C4-2B (cell line): Measurements from ENCODE around the gene PLD2.
A peak's percentile ranks its signal among the peaks of the same experiment; 100 is the strongest.

Source experiments
- H3K27ac ChIP-seq: fragments of 450-650 bp; 2 replicates; pipeline ENCODE4 v1.5.1; 2017
- ZFX ChIP-seq: fragments of 450-650 bp; IDR thresholded peaks from 2 replicates; pipeline ENCODE4 v1.6.1; 2017
- TF ChIP-seq, protein P1 (sequence below): fragments of 450-650 bp; conservative IDR thresholded peaks from 2 replicates; pipeline ENCODE4 v1.5.1; 2017; ENCODE audit warnings: mild to moderate bottlenecking

PLD2 gene

DNA sequence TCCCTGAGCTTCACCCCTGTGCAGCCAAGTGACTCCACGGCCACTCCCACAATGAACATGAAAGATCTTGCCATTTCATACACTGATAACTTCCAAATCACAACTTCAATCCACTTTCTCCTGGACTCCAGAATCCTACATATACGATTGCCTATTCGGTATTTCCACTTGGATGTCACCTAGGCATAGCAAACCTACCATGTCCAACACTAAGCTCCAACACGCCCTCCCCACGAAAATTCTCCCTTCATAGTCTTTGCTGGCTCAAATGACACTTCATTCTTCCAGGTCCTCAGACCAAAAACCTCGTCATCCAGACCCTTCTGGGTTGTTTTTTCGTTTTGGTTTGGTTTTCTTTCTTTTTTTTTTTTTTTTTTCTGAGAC, 16.3 kb upstream of the PLD2 start:
- TF ChIP-seq, protein P1, sequence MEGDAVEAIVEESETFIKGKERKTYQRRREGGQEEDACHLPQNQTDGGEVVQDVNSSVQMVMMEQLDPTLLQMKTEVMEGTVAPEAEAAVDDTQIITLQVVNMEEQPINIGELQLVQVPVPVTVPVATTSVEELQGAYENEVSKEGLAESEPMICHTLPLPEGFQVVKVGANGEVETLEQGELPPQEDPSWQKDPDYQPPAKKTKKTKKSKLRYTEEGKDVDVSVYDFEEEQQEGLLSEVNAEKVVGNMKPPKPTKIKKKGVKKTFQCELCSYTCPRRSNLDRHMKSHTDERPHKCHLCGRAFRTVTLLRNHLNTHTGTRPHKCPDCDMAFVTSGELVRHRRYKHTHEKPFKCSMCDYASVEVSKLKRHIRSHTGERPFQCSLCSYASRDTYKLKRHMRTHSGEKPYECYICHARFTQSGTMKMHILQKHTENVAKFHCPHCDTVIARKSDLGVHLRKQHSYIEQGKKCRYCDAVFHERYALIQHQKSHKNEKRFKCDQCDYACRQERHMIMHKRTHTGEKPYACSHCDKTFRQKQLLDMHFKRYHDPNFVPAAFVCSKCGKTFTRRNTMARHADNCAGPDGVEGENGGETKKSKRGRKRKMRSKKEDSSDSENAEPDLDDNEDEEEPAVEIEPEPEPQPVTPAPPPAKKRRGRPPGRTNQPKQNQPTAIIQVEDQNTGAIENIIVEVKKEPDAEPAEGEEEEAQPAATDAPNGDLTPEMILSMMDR: no peak
- TF ChIP-seq ZFX: no peak
- H3K27ac ChIP-seq: peak overlapping the region; percentile 87

DNA sequence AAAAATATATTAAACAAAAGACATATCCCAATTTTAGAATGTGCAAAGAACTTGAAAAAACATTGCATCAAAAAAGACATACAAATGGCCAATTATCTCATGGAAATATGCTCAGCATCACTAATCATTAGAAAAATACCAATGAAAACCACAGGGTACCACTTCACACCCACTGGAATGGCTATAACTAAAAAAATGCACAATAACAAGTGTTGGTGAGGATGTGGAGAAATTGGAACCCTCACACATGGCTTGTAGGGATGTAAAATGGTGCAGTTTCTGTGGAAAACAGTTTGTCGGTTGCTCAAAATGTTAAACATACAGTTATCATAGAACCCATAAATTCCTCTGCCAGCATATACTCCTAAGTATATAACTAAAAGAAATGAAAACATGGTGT, 11.8 kb upstream of the PLD2 start:
- H3K27ac ChIP-seq: peak overlapping the region; percentile 93
- TF ChIP-seq ZFX: no peak
- TF ChIP-seq, protein P1: no peak

- TF ChIP-seq, protein P1: no peak
- TF ChIP-seq ZFX: no peak
- H3K27ac ChIP-seq: peak overlapping the region; percentile 93
Measured at GRCh38 chr17:4796552-4796920, 10.4 kb upstream of the PLD2 start.

DNA sequence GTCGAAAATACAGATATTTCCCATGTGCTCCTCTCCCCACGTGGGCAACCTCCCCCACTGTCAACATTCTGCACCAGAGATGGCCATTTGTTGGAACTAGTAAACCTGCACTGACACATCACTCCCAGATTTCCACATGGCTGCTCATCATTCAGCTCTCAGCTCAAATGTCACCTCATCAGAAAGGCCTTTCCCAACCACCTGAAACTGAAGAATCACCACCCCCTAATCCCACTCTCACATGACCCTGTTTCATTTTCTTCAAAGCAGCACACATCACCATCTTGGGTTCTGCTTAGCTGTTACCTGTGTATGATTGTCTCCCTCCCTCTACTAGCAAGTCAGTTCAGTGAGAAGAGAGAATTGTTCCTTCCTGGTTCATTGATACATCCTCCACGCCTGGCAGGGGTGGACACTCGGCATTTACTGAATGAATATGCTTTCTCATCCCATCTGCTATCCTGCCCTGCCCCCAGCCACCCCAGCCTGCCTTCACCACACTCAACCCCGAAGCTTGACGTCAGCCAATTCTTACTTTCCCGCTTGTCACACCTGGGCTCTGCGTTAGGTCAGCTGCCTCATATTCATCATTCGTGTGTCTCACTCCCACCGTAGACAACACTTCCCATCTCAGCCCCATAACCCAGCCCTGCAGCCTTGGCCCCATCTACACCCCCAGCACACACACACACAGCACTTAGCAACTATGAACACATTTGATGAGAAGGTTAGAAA, 6.3 kb upstream of the PLD2 start:
- TF ChIP-seq, protein P1: no peak
- no peak for TF ChIP-seq ZFX
- H3K27ac ChIP-seq: no peak overlapping the region

GRCh38 chr17:4802228-4802627, 4.7 kb upstream of the PLD2 start, which contains the start of gene C17orf114:
Gene C17orf114, minus strand, starts transcription at chr17:4802328.
- no peak within 1 kb of the TSS for H3K27ac ChIP-seq
- no peak for TF ChIP-seq ZFX
- TF ChIP-seq, protein P1: no peak

- H3K27ac ChIP-seq: peak overlapping the region; percentile 77
Measured at GRCh38 chr17:4806456-4806776, 536 bp upstream of the PLD2 start.

GRCh38 chr17:4807605-4808377, 839 bp downstream of the PLD2 start:
- TF ChIP-seq, protein P1: no peak
- TF ChIP-seq ZFX: no peak
- peak overlapping the region; percentile 77 for H3K27ac ChIP-seq

More at GRCh38 chr17:4806456-4806776, 536 bp upstream of the PLD2 start:
- TF ChIP-seq, protein P1: no peak
- TF ChIP-seq ZFX: no peak
